Pons (tissue), 1 donor: ENCODE measurements around the gene UBE2J2.
"Not testable (repeated sequence)": the region's sequence is repeated elsewhere in the genome, so short reads cannot be mapped to it uniquely, and the experiment has no call there.

Source experiments
- DNase-seq: peaks from one replicate; pipeline ENCODE4 v3.0.0-alpha.2; 2016; ENCODE audit warnings: low spot score

The UBE2J2 gene

GRCh38 chr1:1255611-1256010, 18.0 kb downstream of the UBE2J2 start:
- DNase-seq = no peak

- no peak for DNase-seq
Observed at GRCh38 chr1:1255078-1255477, 18.6 kb downstream of the UBE2J2 start.

- DNase-seq = no peak
Observed at GRCh38 chr1:1254667-1254998, 19.0 kb downstream of the UBE2J2 start.

- no peak for DNase-seq
Observed at GRCh38 chr1:1253972-1254666, 19.5 kb downstream of the UBE2J2 start.

- no peak for DNase-seq
Observed at GRCh38 chr1:1253314-1253713, 20.3 kb downstream of the UBE2J2 start.

GRCh38 chr1:1250786-1251284, 22.8 kb downstream of the UBE2J2 start:
- no peak for DNase-seq

- DNase-seq = not testable (repeated sequence)
Observed at GRCh38 chr1:1248009-1248913, 25.4 kb downstream of the UBE2J2 start.

- DNase-seq = no peak
Observed at GRCh38 chr1:1247341-1247913, 26.2 kb downstream of the UBE2J2 start.

GRCh38 chr1:1246577-1247340, 26.9 kb downstream of the UBE2J2 start, which contains the start of gene C1QTNF12:
TSS of gene C1QTNF12 (minus strand) at chr1:1246722. CDS start at chr1:1246690, 32 bp downstream.
- DNase-seq = no peak

- no peak for DNase-seq
Observed at GRCh38 chr1:1245817-1246576, 27.7 kb downstream of the UBE2J2 start.

- DNase-seq = no peak
Observed at GRCh38 chr1:1245178-1245816, 28.4 kb downstream of the UBE2J2 start.

- DNase-seq = no peak
Observed at GRCh38 chr1:1244192-1244811, 29.4 kb downstream of the UBE2J2 start.

GRCh38 chr1:1243807-1244191, 29.9 kb downstream of the UBE2J2 start:
- DNase-seq = no peak

GRCh38 chr1:1243266-1243660, 30.4 kb downstream of the UBE2J2 start:
- no peak for DNase-seq

- no peak for DNase-seq
Observed at GRCh38 chr1:1242461-1243265, 31.0 kb downstream of the UBE2J2 start.

- DNase-seq = no peak
Observed at GRCh38 chr1:1241588-1242219, 31.9 kb downstream of the UBE2J2 start.

GRCh38 chr1:1240822-1241587, 32.6 kb downstream of the UBE2J2 start:
- DNase-seq = no peak

- DNase-seq = no peak
Observed at GRCh38 chr1:1240348-1240732, 33.3 kb downstream of the UBE2J2 start.
